ENCODE results near the gene ALDH1L1.
"Not testable (repeated sequence)": the region's sequence is repeated elsewhere in the genome, so short reads cannot be mapped to it uniquely, and the experiment has no call there.

The ALDH1L1 gene

DNA sequence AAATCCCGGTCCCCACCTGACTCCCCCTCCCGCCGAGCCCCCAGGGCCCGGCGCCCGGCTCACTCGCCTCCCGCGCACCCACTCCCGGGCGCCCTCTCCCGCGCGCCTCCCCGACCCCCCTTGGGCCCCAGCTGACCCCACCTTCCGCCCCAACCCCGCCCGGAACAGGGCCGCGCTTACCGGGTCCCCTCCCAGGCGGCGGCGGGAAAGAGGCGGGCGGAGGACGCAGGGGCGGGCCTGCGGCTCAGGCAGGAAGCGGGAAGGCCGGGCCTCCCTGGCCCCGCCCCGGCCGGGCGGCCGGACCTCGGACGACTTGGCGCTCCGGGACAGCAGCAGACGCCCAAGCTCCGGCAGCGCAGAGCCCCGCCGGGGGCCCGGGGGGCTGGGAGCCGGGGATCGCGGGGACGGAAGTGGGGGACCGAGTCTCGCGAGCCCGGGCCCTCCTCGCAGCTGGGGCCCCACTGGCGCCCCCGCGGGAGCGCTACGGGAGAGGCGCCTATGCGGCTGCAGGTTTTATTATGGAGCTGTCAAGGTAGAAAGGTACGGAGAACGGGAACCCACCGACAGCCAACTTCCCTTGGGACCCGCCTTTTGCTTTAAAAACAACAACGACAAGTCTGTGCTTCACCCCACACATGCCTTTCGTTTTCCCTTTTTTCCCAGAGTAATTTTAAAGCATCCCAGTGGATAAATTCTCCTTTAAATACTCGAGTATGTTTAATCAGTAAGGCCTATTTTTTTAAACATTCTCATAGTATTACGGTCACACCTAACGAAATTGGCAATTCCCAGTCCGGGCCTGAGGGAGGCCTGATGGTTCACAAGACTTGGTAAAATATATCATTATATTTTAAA is 96.2 kb downstream of the ALDH1L1 start, which contains the start of gene SLC41A3:
Gene SLC41A3, minus strand, starts transcription at position 212 of the 855 bp plus-strand sequence. CDS start 15,905 bp downstream, outside the sequence.
- peak in 55 of 56 donors; percentile 30 to 90 (median 76) for DNase-seq

DNA sequence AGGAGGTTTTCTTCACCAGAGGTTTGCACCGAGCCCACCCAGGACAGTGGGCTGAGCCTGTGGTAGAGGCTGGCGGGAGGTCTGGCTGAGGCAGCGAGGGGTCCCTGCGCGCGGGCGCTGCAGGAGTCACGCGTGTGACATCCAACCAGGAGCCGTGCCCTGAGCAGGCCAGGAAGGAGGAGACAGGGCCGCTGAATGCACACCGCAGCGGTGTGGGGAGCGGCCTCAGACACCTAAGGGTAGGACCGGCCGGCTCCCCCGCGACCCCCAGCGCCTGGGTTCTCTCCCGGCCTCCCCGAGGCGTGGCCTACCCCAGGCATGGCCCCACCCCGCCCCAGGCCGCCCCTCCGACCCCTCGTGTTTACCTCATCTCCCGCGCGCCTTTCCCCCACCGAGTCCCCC is 96.9 kb downstream of the ALDH1L1 start:
- DNase-seq: peak in 17 of 56 donors; percentile 23 to 81 (median 51)

DNA sequence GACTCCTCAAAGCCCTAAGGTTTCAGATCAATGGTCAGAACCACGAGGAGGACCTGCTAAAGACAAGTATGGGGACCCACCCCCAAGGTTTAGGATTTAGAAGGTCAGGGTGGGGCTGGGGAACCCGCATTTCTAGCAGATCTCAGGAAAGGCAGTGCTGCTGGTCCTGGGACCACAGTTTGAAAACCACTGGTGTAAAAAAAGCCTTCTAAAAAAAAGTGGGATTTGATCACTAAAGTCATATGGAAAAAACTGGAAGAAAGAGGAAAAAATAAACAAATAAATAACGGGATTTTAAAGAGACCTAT is 97.3 kb downstream of the ALDH1L1 start:
- no peak for DNase-seq

DNA sequence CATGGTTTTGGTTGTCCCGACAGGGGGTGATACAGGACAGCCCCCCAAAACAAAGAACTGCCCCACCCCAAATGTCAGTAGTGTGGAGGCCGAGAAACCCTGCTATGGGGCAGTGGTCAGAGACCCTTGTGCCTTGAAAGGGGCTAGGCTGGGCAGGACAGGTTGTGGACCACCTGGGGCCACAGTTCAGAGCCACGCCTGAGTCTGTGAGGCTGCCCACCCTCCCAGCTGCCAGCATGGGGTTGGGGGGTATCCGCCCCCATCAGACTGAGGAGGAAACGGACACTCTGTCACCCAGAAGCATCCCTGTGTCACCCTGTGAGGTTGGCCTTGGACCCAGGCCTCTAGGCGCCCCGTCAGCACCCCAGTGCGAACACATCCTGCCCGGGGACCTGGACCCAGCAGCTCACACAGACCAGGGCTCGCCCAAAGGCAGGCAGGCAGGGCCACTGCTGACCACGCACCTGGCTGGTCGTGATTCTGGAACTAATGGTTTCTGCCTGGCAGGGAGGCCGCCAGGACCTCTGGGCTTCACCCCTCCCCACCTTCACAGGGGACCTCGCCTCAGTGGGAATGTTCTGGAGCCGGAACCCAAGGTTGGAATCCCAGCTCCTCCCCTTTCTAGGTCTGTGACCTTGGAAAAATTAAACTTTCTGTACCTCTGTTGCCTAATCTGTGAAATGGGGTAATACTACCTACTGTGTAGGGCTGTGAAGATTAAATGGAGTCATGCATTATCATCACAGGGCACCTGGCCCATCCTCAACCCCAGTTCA is 97.8 kb downstream of the ALDH1L1 start:
- DNase-seq: no peak

DNA sequence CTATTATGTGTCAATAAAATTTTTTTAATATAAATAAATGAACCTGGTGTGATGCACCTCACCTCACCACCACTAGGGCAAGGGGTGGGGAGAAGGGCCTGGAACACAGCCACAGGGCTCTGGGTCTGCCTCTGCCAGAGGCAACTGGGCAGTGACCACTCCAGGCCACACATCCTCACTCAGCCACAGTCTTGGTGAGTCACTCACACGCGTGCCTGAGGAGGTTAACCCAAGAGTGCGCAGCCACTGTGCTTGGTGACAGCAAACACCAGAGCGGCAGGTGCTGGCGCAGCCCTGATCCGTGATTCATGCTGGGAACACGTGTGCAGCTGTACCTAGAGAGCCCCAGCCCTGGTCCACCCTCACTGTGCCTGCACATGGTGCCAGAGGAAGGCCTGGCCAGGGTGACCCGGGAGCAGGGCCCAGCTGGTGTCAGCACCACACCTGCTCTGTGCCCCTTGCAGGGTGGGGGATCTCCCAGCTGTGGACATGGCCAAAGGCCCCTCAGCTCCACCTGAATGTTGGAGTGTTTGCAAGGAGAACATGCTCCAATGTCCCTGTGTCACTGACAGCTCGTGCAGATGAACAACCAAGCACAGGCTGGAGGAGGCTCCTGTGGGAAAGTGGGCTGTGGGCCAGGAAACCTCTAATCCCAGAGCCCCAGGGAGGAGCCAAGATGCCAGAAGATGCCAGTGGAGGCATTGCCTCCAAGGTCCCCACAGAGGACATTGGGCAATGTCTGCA is 98.6 kb downstream of the ALDH1L1 start:
- DNase-seq: no peak

DNA sequence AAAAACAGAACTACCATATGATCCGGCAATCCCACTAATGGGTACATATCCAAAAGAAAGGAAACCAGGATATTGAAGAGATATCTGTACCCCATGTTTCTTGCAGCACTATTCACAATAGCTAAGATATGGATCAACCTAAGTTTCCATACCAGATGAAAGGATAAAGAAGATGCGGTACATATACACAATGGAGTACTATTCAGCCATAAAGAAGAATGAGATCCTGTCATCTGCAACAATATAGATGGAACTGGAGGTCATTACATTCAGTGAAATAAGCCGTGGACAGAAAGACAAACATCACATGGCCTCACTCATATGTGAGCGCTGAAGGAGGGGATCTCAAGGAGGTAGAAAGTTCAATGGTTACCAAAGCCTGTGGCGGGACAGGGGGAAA is 99.4 kb downstream of the ALDH1L1 start:
- DNase-seq: no peak

DNA sequence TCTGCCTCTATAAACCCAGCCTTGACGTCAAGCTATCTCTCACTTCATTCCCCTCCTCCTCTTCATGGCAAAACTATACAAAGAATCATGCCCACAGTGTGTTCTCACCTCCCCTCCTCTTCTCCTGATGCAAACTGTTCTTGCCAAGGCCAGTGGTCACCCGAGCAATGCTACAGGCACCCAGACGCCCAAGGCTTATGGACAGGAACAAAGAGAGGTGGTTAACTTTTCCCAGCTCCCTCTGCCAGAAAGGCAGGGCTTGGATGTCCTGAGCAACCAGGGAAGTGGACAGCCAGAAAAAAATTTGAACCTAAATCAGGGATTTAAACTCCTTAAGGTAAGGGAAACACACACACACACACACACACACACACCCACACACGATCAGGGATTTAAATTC is 101.5 kb downstream of the ALDH1L1 start:
- no peak for DNase-seq

DNA sequence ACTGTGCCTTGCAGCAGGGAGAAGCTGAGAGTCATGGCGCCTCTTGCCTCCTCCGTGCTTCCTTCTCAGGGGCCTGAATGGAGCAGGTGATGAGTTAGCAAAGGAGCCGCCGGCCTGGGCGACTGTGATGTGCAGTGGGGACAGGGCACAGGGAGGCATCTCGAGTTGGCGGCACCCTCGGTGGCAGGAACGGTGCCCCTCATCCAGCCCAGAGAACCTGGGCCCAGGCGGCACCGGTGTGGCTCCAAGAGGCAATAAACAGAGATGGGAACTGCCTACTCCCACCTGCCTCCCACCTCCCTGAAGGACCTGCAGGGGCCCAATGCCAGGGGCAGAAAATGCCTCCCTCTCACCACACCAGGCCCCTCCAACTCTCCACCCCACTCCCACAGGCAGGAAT is 102.6 kb downstream of the ALDH1L1 start:
- DNase-seq: no peak

DNA sequence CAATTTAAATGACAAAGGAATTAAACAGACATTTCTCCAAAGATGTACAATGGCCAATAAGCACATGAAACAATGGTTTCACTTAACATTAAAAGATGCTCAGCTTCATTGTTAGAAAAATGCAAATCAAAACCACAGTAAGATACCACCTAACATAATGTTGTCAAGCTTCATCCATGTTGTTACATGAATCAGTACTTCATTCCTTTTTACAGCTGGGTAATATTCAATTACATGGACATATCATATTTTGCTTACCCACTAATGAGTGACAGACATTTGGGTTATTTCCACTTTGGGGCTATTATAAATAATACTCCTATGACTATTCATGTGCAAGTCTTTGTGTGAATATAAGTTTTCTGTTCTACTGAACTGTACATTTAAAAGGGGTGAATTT is 104.2 kb downstream of the ALDH1L1 start:
- no peak for DNase-seq

DNA sequence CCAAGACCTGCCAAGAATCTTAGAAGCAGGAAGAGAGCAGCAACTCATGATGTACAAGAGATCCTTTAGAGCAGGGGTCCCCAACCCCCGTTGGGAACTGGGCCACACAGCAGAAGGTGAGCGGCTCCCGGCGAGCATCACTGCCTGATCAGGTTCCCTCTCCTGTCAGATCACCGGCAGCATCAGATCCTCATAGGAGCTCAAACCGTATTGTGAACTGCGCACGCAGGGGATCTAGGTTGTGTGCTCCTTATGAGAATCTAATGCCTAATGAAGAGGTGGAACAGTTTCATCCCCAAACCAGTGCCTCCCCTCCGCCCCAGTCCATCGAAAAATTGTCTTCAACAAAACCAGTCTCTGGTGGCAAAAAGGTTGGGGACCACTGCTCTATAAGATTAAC is 110.2 kb downstream of the ALDH1L1 start:
- DNase-seq: no peak

DNA sequence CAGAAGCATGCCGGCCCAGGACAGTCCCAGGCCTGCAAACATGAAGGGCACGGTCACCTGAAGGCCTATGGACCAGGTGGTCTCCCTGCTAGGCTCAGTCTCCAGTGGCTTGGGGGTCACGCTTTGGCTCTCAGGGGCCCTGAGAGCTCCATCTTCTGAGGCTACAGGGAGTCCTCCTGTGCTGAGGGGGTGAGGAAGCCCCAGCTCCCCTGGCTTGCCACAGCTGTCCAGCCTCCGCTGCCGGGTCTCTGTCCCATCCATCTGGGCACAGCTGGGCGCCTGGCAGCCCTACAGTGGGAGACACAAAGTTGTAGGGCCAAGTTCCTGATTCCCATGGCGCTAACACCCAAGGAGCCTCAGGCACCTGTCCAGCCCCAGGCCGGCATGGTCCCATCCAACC is 112.4 kb downstream of the ALDH1L1 start:
- no peak for DNase-seq

DNA sequence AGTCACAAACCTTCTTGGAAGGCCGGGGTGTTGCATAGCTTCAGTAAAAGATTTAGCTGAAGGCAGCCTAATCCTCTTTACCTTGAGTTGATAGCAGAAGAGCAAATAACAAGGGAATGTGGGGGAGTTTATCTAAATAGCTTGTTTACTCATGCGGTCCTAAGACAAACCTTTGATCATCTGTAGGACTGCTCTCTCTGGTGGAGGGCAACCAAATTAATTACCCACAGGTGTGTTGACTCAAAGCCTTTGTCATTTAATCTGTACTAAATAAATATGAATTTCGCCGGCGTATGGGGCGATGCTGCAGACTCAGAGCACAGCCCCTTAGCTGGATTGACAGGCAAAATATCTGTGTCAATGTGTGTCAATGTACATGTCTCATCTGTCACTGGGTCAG is 113.7 kb downstream of the ALDH1L1 start:
- DNase-seq: not testable (repeated sequence)

DNA sequence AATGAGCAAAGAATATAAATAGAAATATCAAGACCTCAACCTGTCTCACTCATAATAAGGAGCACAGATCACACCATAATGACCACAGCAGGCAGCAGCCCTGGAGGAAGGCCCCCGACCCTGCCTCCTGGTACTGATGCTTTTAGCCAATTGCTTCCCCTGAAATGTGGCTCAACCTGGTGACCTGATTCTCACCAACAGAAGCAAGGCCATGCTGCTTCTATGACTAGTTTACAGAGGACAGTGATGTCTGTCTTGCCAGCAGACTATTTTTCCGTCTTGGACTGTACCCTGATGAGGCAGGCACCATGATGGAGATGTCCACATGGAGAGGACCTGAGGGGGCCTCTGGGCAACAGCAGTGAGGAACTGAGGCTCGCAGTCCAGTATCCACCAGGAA is 114.5 kb downstream of the ALDH1L1 start:
- no peak for DNase-seq

DNA sequence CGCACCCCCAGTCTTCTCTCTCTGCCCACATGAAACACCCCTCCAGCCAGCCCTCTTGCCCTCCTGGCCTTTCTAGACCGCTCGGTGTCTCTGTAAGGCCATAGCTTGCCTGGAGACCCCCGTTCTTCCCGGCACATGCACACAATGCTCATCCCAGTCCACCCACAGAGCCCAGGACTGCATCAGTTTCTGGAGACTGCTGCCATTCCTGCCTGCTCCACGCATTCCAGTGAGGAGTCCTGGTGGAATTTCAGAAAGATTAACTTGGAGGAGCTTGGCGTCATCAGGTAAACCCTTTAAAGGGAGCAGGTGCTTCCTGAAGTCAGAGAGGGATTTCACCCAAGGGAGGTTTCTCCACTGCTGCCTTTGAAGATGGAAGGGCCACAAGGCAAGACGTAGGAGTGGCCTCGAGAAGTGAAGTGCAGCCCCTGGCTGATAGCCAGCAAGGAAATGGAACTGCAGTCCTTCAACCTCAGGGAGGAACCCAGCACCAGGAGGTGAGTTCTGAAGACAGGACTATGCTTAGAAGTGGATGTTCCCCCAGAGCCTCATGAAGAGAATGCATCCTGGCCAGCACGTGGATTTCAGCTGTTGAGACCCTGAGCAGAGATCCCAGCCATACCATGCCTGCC is 115.6 kb downstream of the ALDH1L1 start:
- DNase-seq: no peak

DNA sequence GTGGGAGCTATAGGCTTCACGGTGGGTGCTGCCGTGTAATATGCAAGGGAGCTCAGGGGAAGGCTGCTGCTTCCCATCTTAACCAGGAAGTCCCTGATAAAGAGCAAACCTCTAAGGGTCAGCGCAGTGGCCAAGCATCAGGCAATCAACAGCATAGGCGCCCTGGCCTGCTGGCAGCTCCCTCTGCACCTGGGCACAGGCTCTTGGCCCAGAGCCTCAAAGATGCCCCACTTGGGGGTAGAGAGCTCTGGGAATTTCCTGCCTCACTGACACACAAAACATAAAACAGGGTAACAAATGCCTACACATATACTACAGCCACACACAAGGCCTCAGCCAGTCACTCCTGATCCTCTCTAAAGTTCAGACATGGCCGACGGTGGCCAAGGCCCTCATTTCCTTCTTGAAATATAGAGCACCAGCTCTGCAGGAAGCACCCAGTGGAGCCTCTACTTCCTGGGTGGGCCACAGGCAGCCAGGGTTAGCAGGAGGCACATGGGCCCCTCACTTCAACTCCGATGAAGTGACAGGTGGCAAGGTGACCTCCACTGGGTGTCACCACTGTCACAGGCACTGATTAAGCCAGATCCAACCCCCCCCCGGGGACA is 116.9 kb downstream of the ALDH1L1 start:
- no peak for DNase-seq

DNA sequence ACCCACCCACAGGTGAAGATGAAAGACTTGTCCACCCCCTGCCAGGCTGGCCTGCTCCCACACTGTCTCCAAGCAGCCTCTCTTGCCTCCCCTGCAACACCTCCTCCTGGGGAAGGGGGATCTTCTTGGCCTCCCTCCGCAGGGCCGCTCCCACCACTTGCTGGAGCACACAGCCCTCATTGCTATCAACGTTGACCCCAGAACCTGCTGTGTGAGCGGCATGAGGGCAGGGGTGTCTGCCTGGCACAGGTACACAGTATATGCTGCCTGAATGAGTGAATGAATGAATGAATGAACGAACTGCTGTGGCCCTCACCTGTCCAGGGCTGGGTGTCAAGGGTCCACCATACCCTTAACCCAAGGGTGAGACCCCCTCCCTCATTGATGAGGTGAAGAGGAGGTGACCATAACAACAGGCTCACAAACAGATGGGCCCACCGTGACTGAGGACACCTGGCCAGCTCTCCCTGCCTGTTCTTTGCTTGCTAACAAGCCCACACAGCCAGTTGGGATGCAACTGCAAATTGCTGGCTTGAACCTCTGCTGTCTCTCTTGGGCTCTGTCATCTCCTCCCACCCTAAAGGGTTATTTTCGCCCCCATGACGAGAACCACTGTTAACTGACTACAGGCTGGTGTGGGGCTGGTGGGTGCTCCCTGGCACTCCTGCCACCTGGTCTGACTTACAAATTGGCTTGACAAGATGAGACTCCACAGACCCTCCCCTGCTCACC is 118.9 kb downstream of the ALDH1L1 start:
- DNase-seq: no peak

DNA sequence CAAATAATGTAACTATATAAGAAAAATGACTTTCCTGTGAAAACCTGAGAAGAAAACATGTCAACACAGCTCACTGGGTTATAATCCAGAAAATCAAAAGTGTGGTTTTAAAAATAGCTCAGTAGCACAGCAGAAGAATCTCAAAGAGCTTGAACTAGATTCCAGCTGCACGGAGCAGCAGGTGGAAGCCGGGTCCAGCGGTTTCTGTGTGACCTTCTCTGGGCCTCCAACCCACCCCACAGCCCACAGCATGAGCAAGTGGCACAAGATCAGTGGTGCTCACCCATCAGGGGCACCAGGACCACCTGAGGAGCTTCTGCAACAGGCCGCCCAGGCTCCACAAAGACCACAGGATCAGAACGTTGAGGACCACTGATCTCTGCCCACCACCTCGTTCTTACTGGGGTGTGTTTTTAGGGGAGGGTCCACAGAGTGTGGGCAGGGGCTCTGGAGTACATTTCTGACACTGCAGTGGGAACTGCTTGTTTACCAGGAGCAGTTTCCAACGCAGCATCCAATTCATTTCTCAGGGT is 119.7 kb downstream of the ALDH1L1 start:
- no peak for DNase-seq

DNA sequence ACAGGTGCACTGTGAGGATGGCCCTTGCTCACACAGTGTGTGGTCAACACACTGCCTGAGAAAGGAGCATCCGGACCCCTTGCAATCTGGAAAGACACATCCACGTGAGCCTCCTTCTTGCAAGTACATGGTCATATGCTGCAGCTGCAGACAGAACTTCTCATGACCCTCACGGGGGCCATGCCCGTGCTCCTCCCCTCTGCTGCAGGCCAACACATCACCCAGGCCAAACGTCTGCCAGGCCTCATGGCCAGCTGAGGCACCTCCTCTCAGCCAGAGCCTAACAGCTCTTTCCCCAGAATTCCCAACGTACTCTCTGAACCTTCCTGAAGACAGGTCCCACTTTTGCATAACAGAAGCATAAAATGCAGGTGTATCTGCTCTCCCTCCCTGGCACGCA is 121.7 kb downstream of the ALDH1L1 start:
- DNase-seq: no peak

DNA sequence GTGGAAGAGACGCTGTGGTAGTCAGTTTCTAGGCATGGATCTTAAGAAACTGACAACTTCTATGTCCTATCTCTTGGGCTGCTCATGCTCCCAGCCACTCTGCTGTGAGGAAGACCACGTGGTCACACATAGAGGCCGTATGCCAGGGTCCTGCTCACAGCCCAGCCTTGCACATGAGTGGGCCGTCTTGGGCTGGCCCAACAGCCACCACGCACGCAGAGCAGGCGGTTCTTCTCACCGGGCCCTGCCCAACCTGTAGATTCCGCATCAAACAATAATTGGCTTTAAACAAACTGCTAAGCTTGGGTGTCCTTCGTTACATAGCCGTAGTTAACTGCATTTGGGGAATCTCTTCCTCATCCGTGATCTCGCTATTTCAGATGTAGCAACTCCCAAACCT is 122.5 kb downstream of the ALDH1L1 start:
- no peak for DNase-seq

DNA sequence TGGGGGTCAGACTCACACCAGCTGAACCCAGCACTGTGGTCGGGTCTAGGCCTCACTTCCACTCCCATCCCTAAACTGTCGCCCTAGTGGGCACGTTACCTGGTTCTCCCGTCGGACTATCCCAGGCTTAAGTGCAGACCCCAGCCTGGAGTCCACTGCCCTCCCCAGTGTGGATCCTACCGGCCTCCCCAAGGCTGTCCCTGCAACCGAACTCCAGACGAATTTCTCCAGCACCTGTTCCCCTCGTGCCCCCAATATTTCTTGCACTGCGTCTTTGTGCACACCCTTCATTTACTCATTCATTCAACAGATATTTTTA is 122.9 kb downstream of the ALDH1L1 start:
- no peak for DNase-seq
